MM.1S (cell line): ENCODE data around the gene BCAR3.

Source experiments
- CTCF ChIP-seq: fragments of 300-600 bp; sonication (generic); IDR thresholded peaks from 2 replicates; pipeline ENCODE4 v1.5.1; 2016; ENCODE audit warnings: antibody characterized with exemption, low read length, mixed read lengths
- EZH2 ChIP-seq: fragments of 300-600 bp; sonication (generic); optimal IDR thresholded peaks from 2 replicates; pipeline ENCODE3; 2017; ENCODE audit warnings: low read depth, mild to moderate bottlenecking, antibody characterized with exemption, low read length, mixed read lengths
- EZH2phosphoT487 ChIP-seq: fragments of 300-600 bp; sonication (generic); IDR thresholded peaks from 2 replicates; pipeline ENCODE4 v1.6.1; 2018; ENCODE audit warnings: antibody characterized with exemption, low read length

GRCh38 chr1:93598396-93598795, 83.2 kb downstream of the BCAR3 start:
- TF ChIP-seq CTCF: no peak
- TF ChIP-seq EZH2phosphoT487: no peak
- no peak for TF ChIP-seq EZH2
